Fibroblast of skin of right quadriceps (primary cell): Measurements from ENCODE around the gene ERCC2.

Experiments used
- DNase-seq: peaks from one replicate; pipeline ENCODE4 v3.0.0-alpha.2; 2013

ERCC2 gene

DNA sequence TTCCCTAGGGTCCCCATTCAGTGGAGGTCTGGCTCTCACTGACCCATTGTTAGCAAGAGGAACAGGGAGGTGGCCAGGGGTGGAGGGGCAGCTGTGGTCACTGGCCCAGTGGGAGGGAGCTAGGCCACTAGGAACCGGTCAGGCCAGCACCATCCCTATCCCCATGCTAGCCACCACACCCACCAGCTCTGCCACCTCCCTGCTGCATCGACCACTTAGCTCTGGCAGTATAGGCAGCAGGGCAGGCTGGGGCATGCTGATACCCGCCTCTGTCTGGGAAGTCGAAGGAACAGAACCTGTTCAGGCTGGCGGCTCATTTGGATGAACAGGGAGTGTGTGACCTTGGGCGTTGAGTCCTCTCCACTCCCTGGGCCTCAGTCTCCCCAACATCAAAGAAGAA lies 29.8 kb upstream of the ERCC2 start:
- no peak for DNase-seq

DNA sequence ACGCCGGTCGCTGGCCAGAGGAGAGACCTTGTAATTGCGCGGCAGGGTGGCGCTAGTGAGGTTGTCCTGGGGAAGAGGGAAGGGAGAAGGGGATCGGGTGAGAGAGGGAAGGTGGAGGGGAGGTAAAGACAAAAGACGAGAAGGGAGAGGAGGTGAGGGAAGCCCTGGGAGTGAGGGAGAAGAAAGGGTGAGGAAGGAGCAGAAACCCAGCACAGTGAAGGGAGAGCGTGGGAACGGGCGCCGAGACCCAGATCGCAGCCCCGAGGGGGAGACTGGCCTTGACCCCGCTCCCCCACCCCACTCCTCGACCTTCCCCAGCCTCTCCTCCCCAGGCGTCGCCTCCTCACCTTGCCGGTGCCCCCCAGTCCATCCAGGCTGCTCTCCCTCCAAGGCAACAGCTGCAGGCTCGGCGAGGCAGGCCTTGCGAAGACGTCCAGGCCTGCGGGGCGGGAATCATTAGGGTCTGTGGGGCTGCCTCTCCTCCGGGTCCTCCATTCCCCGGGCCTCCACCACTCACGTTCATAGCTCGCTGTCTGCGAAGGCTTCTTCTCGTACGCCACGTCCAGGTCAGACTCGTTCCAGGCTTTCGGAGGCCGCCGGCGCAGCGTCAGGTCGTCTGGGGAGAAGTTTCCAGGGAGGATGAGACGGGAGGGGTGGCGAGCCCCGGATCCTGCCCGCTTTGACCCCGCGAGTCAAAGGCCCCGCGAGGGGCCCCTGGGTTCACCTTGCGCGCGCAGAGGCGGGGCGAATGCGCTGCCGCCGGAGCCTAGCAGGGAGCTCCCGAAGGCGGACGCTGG lies 25.6 kb upstream of the ERCC2 start:
- DNase-seq, result no peak

DNA sequence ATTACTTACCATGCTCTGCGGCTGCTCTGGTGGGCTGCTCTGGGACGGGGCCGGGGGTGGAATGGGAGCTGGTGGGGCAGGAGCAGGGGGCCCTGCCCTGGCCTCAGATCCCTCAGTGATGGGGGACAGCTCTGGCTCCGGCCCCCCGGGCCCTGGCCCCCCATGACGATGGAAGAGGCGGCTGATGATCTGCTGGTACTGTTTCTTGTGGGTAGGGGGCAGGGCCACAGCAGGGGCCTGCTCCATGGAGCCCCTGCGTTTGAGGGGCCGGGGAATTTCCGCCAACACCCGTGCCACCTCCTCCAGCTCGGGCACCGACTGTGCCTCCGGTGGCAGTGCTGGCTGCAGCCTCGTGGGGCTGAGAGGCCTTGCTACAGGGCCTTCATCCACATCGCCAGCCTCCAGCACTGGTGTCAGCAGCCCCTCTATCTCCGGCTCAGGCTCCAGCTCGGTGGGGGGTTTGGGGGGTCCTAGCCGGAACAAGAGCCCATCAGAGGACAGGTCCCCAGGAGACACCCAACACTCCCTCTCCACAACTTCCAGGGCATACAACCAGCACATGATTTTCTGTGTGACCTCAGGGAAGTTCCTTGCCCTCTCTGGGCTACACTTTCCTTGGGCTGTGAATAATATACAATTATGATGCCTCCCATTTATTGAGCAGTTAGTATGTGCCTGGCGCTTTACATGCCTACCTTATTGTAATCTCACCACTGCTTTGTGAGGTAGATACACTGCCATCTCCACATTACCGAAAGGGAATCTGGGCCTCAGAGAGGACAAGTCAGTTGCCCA lies 21.7 kb upstream of the ERCC2 start:
- DNase-seq, result no peak

DNA sequence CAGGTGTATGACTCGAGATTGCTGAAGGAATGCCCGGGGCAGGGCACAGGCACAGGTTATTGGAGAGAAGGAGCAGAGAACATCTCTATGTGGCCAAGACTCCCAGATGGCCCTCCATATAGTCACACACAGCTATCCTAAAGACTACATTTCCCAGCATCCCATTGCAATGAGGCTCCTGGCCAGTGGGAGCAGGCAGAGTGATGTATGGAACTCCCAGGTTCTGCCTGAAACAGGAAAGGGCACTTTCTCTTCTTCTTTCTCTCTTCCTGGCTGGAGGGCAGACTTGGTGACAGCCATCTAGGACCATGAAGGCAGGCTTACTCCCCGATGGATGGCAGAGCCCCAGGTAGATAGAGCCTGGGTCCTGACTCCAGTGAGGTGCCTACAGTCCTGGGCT lies 21.0 kb upstream of the ERCC2 start:
- no peak for DNase-seq

DNA sequence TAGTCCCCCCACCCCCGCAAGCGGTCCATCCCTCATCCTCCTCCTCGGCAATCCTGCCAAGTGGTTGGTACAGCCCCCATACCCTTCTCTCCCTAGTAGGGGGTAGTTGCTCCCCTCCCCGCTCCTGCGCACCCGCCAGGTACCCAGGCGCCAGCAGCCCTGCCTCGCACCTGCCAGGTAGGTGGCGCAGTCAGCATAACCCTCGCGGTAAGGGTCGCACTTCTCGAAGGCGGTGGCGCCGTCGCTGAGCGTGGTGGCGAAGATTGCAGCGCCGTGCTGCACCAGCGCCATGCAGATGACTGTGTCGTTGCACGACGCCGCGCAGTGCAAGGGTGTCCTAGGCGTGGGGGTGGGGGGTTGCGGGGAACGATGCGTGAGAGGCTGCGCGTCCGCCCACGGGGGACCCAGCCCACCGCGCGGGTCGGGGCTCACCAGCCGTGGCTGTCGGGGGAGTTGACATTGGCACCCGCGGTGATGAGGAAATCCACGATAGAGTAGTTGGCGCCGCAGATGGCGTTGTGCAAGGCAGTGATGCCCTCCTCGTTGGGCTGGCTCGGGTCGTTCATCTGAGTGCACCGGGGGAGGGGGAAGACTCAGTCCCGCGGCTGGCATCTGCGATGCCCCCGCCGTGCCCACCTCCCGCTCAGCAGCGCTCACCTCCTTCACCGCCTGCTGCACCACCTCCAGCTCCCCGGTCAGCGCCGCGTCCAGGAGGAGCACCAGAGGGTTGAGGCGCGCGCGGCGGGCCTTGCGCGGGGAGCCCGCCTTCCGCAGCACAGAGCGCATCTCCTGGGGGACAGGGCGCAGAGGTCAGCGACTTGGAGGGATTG lies 15.2 kb upstream of the ERCC2 start:
- DNase-seq, result no peak

DNA sequence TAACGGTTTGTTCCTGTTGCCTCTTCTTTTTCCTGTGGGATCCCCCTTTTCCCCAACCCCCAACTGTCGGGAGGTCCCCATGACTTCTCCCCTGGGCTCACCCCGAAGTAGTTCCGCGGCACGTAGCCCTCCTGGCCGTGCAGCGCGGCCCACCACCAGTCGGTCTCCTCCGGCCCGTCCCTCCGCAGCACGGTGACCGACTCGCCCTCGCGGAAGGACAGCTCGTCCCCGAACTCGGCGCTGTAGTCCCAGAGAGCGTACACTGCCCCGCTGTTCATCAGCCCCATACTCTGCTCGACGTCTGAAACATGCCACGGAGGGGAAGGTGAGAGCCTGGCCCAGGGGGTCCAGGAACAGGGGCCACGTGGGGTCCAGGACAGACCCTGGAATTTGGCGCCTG lies 12.1 kb upstream of the ERCC2 start:
- DNase-seq, result no peak

DNA sequence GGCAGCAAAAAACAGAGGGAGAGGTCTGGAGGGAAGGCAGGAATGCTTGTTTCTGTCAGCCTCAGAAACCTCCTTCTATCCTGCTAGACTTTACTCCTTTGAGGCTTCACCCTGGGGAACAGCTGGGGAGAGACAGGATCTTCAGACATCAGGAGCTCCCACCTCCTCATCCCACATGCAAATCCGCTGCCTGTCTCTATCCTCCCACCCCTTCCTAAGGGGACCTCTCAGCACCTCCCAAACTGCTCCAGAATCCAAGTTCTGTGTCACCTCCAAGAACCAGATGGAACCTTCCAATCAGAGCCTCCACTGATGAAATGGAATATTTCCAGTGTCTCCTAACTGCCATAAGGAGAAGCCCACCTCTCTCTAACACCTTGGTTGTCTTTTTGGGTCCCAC lies 9.7 kb upstream of the ERCC2 start:
- DNase-seq, result no peak

DNA sequence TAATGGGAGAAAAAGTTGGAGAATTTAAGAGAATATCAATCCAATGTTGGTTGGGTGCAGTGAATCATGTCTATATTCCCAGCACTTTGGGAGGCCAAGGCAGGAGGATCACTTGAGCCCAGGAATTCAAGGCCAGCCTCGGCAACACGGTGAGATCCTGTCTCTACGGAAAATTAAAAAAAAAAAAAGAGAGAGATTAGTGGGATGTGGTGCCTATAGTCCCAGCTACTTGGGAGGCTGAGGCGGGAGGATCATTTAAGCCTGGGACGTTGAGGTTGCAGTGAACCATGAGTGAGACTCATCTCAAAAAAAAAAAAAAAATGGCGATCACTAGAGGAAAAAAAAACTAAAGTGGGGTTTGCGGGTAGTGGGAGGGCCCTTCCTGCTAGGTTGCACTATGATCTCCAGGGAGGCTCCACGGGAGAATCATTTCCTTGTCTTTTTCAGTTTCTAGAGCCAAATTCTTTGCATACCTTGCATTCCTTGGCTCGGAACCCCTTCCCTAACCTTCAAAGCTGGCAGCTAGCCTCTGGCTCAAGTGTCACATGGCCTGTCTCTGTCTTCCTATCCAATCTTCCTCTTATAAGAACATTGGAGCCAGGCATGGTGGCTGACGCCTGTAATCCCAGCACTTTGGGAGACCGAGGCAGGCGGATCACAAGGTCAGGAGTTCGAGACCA lies 5.8 kb upstream of the ERCC2 start:
- DNase-seq, result peak; percentile 99

DNA sequence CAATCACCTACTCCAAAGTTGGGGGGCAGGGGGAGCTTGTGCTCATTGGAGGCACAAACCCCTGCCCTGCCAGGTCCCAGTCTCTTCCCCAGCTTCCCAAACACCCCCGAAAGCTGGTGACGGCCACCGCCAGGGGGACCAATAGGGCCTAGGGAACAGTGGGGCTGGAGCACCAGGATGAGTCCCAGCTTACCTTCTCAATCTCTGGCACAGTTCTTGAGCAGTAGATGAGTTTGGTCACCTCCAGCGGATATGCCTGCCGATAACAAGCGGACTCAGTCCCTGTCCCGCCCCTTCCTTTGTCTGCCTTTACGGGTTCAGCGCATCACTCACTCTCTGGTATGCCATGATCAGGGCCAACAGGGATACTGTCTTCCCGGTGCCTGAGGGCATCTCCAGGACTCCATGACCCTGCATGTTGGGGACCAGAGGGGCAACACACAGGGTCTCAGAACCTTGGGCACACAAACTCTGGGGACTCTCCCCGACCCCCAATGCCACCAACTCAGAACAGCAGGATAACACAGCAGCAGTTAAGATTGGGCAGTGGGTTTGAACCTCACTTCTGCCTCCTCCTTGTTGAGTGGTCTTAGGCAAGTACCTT lies 1.5 kb downstream of the ERCC2 start:
- DNase-seq, result no peak

DNA sequence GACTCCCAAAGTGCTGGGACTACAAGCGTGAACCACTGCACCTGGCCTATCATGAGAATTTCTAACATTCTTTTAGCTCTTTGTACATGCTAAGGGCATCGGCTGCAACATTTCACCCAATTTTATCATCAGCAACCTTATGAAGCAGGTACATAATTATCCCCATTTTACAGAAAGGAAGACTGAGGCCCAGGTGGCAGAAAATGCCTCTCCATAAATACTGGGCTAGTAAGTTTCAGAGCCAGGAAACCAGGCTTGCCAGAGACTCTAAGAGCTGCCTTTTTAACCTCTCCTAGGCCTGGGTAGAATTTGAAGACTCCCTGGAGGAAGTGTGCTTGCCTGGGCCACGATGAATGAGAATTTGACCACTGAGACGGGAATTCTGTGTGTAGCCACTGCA lies 2.2 kb downstream of the ERCC2 start:
- no peak for DNase-seq

DNA sequence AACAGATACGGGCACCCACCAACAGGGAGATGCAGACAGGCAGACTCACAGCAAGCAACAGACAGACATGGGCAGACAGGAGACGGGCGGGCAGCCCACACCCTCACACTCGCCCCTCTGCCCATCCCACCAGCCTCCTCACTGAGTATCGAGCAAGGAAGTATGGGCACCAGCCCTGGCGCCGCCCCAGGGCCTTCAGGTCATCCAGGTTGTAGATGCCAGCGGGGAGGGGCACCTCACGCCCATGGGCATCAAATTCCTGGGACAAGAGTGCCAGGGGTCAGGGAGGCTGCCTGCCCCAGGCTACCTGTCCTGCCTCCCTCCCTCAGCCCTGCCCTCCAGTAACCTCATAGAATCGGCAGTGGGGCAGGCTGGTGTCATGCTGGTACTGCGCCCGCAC lies 5.7 kb downstream of the ERCC2 start:
- no peak for DNase-seq

DNA sequence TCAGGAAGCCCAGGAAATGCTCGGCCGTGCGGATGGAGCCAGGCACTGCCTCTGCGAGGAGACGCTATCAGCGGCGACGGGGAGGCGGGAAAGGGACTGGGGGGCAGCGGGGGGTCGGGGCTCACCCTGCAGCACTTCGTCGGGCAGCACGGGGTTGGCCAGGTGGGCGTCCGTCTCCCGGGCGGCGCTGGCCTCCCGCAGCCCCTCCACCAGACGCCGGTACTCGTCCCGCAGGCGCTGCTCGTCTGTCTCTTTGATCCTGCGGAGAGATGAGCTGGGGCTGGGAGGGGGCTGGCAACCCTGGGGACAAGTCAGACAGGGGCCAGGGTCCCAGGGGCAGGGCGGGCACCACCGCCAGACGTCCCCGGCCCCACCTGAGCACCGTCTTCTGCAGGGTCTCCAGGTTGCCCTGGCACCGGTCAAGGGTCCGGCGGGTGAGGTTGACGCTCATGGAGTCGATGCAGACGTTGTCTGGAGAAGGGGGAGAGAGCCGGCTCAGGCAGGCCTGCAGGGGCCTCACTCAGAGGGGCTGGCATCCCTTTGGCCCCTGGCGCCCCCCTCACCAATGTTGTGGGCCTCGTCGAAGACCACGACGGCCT lies 6.4 kb downstream of the ERCC2 start:
- no peak for DNase-seq

DNA sequence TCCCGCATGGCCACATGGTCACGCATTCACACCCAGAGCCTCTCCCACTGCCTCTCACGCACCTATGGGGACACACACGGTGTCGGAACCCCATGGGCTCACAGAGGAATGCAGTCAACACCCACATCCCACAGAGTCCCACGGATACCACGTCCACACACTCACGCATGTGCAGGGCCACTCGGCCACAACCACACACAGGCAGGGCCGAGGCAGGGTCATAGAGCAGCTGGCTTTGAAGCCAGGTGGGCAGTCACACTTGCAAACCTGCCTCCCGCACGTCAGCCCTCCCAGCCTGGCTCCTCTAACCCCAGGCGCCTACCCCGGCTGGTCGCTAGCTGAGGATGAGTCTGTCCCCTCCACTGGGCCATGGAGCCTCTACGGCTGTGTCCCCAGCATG lies 8.1 kb downstream of the ERCC2 start:
- no peak for DNase-seq

DNA sequence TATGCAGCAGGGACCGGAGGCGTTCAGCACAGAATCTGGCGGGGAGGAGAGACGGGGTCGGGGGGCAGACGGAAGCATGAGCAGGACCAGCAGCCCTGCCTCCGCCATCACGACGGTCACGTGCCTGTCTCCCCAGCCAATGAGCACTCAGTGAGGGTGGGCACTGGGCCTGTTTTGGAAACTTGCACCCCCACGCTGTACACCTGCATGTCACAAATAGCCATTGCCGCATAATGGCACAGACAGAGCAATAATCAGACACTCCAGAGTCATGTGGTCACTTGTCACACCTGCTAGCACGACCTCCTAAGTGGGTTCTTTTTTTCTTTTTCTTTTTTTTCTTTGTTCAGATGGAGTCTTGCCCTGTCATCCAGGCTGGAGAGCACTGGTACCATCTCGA lies 8.8 kb downstream of the ERCC2 start:
- no peak for DNase-seq

DNA sequence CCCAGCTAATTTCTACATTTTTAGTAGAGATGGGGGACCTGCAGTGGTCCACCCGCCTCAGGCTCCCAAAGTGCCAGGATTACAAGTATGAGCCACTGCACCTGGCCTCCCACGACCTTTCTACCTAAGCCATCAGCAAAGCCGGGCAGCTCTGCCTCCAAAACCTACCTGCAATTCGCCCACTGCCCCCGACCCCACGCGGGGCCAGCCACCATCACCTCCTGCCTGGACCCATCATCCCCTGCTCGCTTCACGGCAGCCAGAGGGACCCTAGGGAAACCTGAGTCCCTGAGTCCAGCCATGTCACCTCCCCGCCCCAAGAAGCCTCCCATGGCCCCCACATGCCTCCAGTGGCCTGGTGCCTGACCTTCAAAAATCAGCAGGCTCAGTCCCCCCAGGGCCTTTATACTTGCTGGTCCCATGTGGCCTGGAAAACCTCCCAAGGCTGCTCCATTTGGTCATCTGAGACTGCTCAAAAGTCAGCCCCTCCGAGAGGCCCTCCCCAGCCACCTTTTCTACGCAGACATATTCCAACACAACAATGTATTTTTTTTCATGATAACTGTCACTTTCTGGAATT lies 12.1 kb downstream of the ERCC2 start:
- DNase-seq, result no peak

DNA sequence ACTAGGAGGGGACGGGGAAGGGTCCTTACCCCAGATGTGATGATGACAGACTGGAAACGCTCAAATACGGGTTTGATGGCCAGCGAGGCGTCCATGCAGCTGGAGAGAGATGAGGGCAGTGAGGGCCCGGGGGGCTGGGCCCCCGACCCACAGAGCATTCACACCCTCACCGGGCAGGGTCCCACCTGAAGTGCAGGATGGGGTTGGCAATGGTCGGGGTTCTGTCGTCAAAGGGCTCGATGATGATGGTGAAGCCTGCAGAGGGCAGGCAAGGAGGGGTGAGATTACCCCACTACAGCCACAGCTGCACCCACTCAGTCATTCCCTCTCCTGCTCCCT lies 13.0 kb downstream of the ERCC2 start:
- no peak for DNase-seq

DNA sequence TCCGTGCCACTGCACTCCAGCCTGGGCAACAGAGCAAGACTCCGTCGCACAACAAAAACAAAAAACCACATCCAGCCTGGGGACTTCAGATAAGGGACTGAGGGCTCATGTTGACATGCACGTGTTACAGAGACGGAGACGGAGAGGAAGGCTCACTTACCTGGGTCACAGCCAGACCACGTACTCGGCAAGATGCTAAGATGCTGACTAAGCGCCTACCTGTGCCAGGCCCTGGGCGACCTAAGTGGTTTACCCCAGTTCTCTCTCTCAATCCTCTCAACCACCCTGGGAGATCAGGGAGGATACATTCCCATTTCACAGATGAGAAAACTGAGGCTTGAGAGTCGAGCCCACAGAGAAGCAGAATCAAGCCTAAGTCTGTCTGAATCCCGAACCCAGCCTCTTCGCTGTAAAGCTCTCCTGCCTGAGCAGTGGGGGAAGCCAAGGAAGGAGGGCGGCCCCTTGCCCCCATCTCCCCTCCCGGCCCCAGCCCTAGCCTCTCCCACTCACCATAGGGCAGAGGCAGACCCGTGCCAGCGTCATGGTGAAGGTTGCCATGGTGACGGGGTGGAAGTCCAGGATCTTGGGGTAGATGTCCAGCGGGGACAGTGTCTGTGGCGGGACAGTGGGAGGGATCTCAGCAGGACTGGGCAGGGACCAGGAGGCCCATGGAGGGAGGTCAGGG lies 13.5 kb downstream of the ERCC2 start:
- no peak for DNase-seq

DNA sequence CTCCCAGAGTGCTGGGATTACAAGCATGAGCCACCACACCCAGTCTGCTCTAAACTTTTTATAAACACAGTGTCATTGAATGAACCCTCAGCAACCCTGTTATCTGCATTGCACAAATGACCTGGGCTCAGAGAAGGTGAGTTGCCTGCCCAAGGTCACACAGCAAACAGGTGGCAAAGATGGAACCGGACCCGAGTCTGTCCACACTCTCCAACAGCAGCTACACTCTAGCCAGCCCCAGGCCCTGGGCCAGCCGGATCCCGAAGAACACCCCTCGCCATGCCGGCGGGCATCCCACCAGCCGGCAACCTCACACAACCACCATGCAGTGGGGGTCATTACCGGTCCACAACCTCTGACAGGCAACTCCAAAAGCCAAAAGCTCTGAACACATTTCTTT lies 14.5 kb downstream of the ERCC2 start:
- DNase-seq, result no peak

DNA sequence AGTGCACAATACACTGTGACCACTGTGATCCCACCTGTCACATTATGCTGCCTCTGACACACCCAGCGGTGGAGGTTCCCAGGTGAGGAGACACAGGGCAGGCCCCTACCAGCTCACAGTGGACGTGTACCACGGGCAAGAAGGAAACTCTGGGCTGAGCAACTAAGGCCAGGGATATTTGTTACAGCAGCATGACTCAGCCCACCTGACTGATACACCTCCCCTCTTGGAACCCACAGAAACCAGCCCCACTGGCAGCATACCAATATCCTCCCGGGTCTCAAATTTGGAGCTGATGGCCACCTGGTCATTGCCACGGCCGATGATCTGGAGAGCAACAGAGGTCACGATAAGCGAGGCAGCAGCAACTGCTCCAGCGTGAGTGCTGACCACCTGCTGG lies 15.0 kb downstream of the ERCC2 start:
- DNase-seq, result no peak

DNA sequence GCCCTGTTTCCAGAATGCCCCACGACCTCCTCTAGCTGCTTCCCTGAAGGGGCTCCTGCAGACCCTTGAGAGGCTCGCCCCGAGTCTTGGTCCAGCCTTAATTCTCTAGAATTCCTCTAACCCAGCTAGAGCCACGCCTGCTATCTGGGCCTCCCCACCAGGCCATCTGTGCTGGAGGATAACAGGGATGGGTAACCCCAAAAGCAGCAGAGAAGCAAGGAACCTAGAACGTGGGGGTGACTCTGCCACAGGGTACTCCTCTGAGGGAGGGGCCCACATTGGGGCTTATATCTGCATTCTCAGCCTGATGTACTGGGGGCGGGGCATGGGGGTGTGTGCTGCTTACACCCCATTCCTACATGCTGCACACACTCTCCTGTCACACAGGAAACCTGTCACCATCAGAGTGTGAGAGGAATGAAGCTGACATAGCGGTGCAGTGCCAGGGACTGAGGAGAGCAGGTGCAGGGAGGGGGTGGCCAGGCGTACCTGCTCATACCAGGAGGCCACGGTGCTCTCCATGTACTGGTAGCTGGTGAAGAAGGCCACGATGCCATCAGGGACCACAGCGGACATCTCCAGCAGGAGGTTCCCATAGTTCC lies 16.0 kb downstream of the ERCC2 start:
- no peak for DNase-seq
